Omental fat pad (tissue), 4 donors: ENCODE results near the gene GLRA3. TPM values are rescaled to one million over a fixed set of nuclear protein-coding genes. Genes with fewer than 3 reads are reported as not detected.

ENCODE experiments used
- ATAC-seq: fragments of 150-250 bp; one replicate; pipeline ENCODE4 v1.9.1; 2016; ENCODE audit warnings: mild to moderate bottlenecking, moderate library complexity; ENCODE audit not compliant: low FRiP score
- DNase-seq: peaks from one replicate; pipeline ENCODE4 v3.0.0-alpha.2; 2019; ENCODE audit warnings: low spot score
- CTCF ChIP-seq, 3 donors: fragments of 450-650 bp; IDR thresholded peaks; one replicate each; pipeline ENCODE4 v1.5.1; 2016 to 2017; ENCODE audit warnings: antibody characterized with exemption in 3 of 3, mild to moderate bottlenecking in 3 of 3, moderate library complexity in 2 of 3
- total RNA-seq, 4 donors: library from RNA; depleted of rRNA; stranded (reverse); fragments of >200 nt; gene quantifications; one replicate each; pipeline ENCODE4 v1.1.0, GENCODE V29; 2016

GLRA3 gene
- total RNA-seq, 4 donors from 2014 or later: not detected

- no peak for DNase-seq
- no peak for TF ChIP-seq CTCF (IDR thresholded peaks at IDR 0.05)
- ATAC-seq: no peak
Measured at GRCh38 chr4:174686826-174687225, 142.2 kb downstream of the GLRA3 start.

GRCh38 chr4:174681723-174682300 lies 147.2 kb downstream of the GLRA3 start:
- ATAC-seq (peak; percentile 57), DNase-seq (no peak)
- TF ChIP-seq CTCF (IDR thresholded peaks at IDR 0.05): no peak

GRCh38 chr4:174674305-174674840 lies 154.7 kb downstream of the GLRA3 start:
- no peak for DNase-seq
- ATAC-seq: no peak
- TF ChIP-seq CTCF (IDR thresholded peaks at IDR 0.05): no peak

- no peak for DNase-seq
- TF ChIP-seq CTCF (IDR thresholded peaks at IDR 0.05): no peak
- ATAC-seq: no peak
Measured at GRCh38 chr4:174673865-174674264, 155.2 kb downstream of the GLRA3 start.

- TF ChIP-seq CTCF (IDR thresholded peaks at IDR 0.05): no peak
- ATAC-seq (no peak), DNase-seq (no peak)
Measured at GRCh38 chr4:174672276-174672675, 156.8 kb downstream of the GLRA3 start.

- DNase-seq: no peak
- ATAC-seq: peak; percentile 88
- no peak for TF ChIP-seq CTCF (IDR thresholded peaks at IDR 0.05)
Measured at GRCh38 chr4:174669270-174669669, 159.8 kb downstream of the GLRA3 start.

GRCh38 chr4:174665799-174666198 lies 163.2 kb downstream of the GLRA3 start:
- no peak for DNase-seq
- TF ChIP-seq CTCF (IDR thresholded peaks at IDR 0.05): no peak
- ATAC-seq: no peak
